ENCODE results near the gene KRT4.

DNA sequence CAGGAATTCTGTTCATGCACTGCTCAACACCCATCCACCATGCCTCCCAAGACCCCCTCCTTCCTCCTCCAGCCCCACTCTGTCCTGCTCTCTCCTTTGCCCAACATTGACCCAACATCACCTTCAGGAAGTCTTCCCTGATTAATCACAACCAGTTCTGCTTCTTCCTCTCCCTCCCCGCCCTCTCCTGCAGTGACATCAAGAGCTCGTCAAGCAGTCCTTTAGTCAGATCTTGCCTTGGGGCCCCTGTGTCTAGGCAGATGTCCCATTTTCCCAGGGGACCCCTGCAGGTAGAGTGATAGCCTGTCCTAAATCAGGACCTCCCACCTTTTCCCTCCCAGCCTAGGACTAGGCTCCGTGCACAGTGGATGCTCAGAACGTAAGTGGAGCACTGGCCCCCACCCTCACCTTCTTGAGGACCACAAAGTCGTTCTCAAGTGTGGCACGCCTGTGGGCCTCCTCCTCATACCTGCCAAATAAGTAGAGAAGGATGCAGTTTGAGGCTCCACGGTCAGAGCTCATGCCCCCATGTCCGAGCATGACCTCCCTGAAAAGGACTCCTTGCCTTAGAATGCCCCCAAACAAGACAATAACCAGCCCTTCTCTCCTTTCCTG is 32.5 kb upstream of the KRT4 start:
- no peak for TF ChIP-seq EP300 (IDR thresholded peaks at IDR 0.05)
- TF ChIP-seq POLR2AphosphoS5 (IDR thresholded peaks at IDR 0.05): no peak
